ENCODE results near the gene FAM174C.
A peak's percentile ranks its signal among the peaks of the same experiment; 100 is the strongest.
"Not testable (repeated sequence)": the region's sequence is repeated elsewhere in the genome, so short reads cannot be mapped to it uniquely, and the experiment has no call there.

FAM174C gene

DNA sequence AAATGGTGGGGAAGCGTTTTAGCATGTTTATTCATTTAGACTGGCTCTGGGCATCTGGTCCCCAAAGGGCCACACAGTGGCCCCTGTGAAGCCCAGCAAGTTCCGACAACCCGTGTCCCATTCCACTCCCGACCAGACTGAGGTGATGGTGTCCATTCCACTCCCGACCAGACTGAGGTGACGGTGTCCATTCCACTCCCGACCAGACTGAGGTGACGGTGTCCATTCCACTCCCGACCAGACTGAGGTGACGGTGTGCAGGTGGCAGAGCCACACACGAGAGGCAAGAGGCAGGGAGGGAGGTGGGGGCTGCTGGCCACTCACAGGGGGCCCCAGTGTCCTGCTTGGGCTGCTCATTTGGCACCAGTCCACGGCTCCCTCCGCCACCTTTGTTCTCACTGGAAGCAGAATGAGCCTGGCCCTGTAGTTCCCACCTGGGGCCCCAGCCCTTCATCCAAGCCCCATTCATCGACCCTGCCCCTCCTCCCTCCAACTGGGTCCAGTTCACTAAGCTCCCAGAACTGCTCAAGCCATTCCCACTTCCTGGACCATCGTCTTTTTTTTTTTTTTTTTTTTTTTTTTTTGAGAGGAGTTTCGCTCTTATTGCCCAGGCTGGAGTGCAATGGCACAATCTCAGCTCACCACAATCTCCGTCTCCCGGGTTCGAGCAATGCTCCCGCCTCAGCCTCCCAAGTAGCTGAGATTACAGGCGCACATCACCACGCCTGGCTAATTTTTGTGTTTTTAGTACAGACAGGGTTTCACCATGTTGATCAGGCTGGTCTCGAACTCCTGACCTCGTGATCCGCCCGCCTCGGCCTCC lies 28.9 kb upstream of the FAM174C start:
- not testable (repeated sequence) for H3K4ac ChIP-seq (ENCODE audit: low read depth, low read length); H3K4me3 ChIP-seq (ENCODE audit: low read depth, low read length); H2BK120ac ChIP-seq (ENCODE audit: insufficient read depth, low read length, poor library complexity); H4K8ac ChIP-seq (ENCODE audit: low read depth, low read length); H3K27me3 ChIP-seq (ENCODE audit: insufficient read depth, low read length); H3K14ac ChIP-seq (ENCODE audit: low read length); DNase-seq; H3K9me3 ChIP-seq (ENCODE audit: insufficient read depth, low read depth, low read length); H4K12ac ChIP-seq (ENCODE audit: low read depth, low read length); H3K27ac ChIP-seq (ENCODE audit: low read depth, low read length); H2BK5ac ChIP-seq (ENCODE audit: low read depth, low read length, poor library complexity); H3K4me2 ChIP-seq (ENCODE audit: low read length); H3K18ac ChIP-seq (ENCODE audit: low read length); H4K91ac ChIP-seq (ENCODE audit: low read depth, low read length); H2AFZ ChIP-seq (ENCODE audit: insufficient read depth, low read length, poor library complexity); H2AK5ac ChIP-seq (ENCODE audit: low read length); H2BK12ac ChIP-seq (ENCODE audit: low read length); H3K9ac ChIP-seq (ENCODE audit: low read length); H3K23ac ChIP-seq (ENCODE audit: low read length)
- no CpG with 5 or more reads among the region's 27 CpGs for WGBS (ENCODE audit: extremely low coverage, insufficient coverage, insufficient read length)
- peaks cover 23 to 27% of the 10 kb centered on the region in 2 experiments for H3K36me3 ChIP-seq (ENCODE audit: control insufficient read depth in 1 of 2, insufficient read depth in 2 of 2, low read length in 2 of 2)
- peaks cover 34% of the 10 kb centered on the region for H3K79me1 ChIP-seq (ENCODE audit: low read length)
- peaks cover 8 to 15% of the 10 kb centered on the region in 2 experiments for H3K4me1 ChIP-seq (ENCODE audit: control insufficient read depth in 1 of 2, insufficient read depth in 2 of 2, low read length in 2 of 2)
- peaks cover 28% of the 10 kb centered on the region for H3K79me2 ChIP-seq (ENCODE audit: control insufficient read depth, insufficient read depth, low read length, poor library complexity)

DNA sequence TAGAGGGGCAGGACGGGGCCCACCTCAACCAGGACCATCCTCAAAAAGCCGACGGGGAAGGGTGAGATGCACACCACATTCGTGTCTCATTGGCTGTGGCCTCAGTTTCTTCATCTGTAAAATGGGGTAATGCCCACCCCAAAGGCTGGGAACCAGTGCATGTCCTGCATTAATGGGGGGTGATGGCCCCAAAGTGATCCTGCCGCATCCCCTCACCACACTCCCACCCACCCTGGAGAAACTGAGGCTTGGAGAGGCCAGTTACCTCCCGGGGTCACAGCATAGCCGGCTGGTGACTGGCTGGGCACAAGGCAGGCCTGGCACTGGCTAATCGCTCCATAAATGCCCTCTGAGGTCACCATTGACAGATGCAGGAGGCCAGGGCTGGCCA lies 27.6 kb upstream of the FAM174C start:
- H2AK5ac ChIP-seq (ENCODE audit: low read length), result peak overlapping the region; percentile 49
- H3K36me3 ChIP-seq (ENCODE audit: control insufficient read depth in 1 of 2, insufficient read depth in 2 of 2, low read length in 2 of 2), result peaks cover 34 to 38% of the 10 kb centered on the region in 2 experiments
- H3K18ac ChIP-seq (ENCODE audit: low read length), result peak overlapping the region; percentile 97
- peak overlapping the region; percentile 20 for H3K4ac ChIP-seq (ENCODE audit: low read depth, low read length)
- H3K27me3 ChIP-seq (ENCODE audit: insufficient read depth, low read length), result no peaks in the 10 kb centered on the region
- H3K4me1 ChIP-seq (ENCODE audit: control insufficient read depth in 1 of 2, insufficient read depth in 2 of 2, low read length in 2 of 2), result peaks cover 12 to 13% of the 10 kb centered on the region in 2 experiments
- H2BK12ac ChIP-seq (ENCODE audit: low read length), result peak overlapping the region; percentile 46
- H2BK120ac ChIP-seq (ENCODE audit: insufficient read depth, low read length, poor library complexity), result peak overlapping the region; percentile 82
- no peak overlapping the region for H3K9ac ChIP-seq (ENCODE audit: low read length)
- H4K12ac ChIP-seq (ENCODE audit: low read depth, low read length), result no peak overlapping the region
- peaks cover 33% of the 10 kb centered on the region for H3K79me2 ChIP-seq (ENCODE audit: control insufficient read depth, insufficient read depth, low read length, poor library complexity)
- peak overlapping the region; percentile 89 for H4K8ac ChIP-seq (ENCODE audit: low read depth, low read length)
- H4K91ac ChIP-seq (ENCODE audit: low read depth, low read length), result peak overlapping the region; percentile 90
- H3K14ac ChIP-seq (ENCODE audit: low read length), result peak overlapping the region; percentile 86
- peaks cover 42% of the 10 kb centered on the region for H3K79me1 ChIP-seq (ENCODE audit: low read length)
- no CpG with 5 or more reads among the region's 8 CpGs for WGBS (ENCODE audit: extremely low coverage, insufficient coverage, insufficient read length)
- peak overlapping the region; percentile 74 for H2AFZ ChIP-seq (ENCODE audit: insufficient read depth, low read length, poor library complexity)
- H3K23ac ChIP-seq (ENCODE audit: low read length), result no peak overlapping the region
- H3K27ac ChIP-seq (ENCODE audit: low read depth, low read length), result peak overlapping the region; percentile 69
- H3K4me2 ChIP-seq (ENCODE audit: low read length), result peak overlapping the region; percentile 80
- no peak for DNase-seq
- peak overlapping the region; percentile 94 for H2BK5ac ChIP-seq (ENCODE audit: low read depth, low read length, poor library complexity)
- peak overlapping the region; percentile 37 for H3K4me3 ChIP-seq (ENCODE audit: low read depth, low read length)
- H3K9me3 ChIP-seq (ENCODE audit: insufficient read depth, low read depth, low read length), result no peaks in the 10 kb centered on the region

DNA sequence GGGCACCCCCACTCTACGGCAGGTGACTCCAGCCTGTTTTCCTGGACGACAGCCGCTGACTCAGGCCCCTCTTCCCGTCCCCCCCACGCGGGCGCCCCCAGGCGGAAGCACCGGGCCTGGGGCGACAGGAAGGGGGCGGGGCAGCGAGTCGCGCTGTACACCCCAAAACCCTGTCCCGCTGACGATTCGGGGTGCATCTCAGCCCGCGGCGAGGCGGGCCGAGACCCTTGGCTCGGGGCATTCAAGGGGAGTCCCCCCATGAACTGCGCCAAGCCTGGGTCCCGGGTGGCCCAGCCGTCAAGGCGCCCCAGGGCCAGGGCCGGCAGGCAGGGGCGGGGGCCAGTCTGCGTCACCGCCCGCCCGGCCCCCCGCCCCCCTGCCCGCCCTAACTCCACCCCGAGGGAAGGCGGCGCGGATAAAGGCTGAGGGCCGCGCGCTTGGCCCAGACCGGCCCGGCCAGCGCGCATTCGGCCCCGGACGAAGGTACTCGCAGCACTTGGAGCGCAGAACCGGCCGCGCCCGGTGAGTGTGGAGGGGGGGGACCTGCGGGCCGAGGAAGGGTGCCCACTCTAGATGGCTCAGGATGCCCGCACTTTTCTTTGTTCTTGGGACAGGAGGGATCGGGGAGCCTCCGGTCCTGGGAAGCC lies 27.1 kb upstream of the FAM174C start, which contains the start of gene MIDN:
MIDN (plus strand) TSS at position 445 of the 647 bp plus-strand sequence. CDS start 1,714 bp downstream, outside the sequence.
- Histone ChIP-seq H2AFZ (ENCODE audit: insufficient read depth, low read length, poor library complexity) (peak within 1 kb of the TSS; percentile 74), H3K79me1 (ENCODE audit: low read length) (peaks cover 43% of the 10 kb centered on the region), H4K8ac (ENCODE audit: low read depth, low read length) (peak within 1 kb of the TSS; percentile 92)

DNA sequence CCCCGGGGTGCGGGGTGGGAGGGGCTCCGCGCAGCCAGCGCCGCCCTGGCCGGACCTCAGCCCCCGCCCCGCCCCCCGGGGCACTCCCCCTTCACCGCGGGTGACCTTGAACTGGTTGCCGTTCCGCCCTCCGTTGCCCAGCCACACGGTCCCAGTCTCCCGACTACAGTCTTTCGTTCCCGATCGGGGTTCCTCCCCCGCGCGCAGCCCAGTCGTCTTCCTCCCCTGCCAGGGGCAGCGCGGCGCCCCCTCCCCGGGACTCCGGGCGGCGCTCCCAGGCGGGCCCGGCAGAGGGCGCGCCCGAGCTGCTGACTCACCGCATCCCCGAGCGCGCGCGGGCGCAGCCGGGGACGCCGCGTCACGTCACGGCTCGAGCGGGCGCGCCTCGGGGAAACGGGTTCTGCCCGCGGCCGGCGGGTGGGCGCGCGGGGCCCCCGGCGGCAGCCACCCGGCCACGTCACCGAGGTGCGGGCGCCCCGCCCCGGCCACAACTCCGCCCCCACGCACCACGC lies 26.5 kb upstream of the FAM174C start:
- Histone ChIP-seq H3K27me3 (ENCODE audit: insufficient read depth, low read length) (no peaks in the 10 kb centered on the region), H3K14ac (ENCODE audit: low read length) (peak overlapping the region; percentile 95), H2BK5ac (ENCODE audit: low read depth, low read length, poor library complexity) (peak overlapping the region; percentile 96), H3K36me3 (ENCODE audit: control insufficient read depth in 1 of 2, insufficient read depth in 2 of 2, low read length in 2 of 2) (peaks cover 45 to 48% of the 10 kb centered on the region in 2 experiments), H3K23ac (ENCODE audit: low read length) (no peak overlapping the region), H3K4me3 (ENCODE audit: low read depth, low read length) (peak overlapping the region; percentile 81), H3K27ac (ENCODE audit: low read depth, low read length) (peak overlapping the region; percentile 98), H3K18ac (ENCODE audit: low read length) (peak overlapping the region; percentile 95), H3K79me2 (ENCODE audit: control insufficient read depth, insufficient read depth, low read length, poor library complexity) (peaks cover 38% of the 10 kb centered on the region), H3K4me2 (ENCODE audit: low read length) (peak overlapping the region; percentile 61), H3K4ac (ENCODE audit: low read depth, low read length) (peak overlapping the region; percentile 80), H2BK120ac (ENCODE audit: insufficient read depth, low read length, poor library complexity) (peak overlapping the region; percentile 94), H4K91ac (ENCODE audit: low read depth, low read length) (peak overlapping the region; percentile 94), H2AK5ac (ENCODE audit: low read length) (peak overlapping the region; percentile 82), H3K79me1 (ENCODE audit: low read length) (peaks cover 43% of the 10 kb centered on the region), H4K12ac (ENCODE audit: low read depth, low read length) (peak overlapping the region; percentile 78), H4K8ac (ENCODE audit: low read depth, low read length) (peak overlapping the region; percentile 92), H3K9ac (ENCODE audit: low read length) (peak overlapping the region; percentile 86), H2AFZ (ENCODE audit: insufficient read depth, low read length, poor library complexity) (peak overlapping the region; percentile 56), H2BK12ac (ENCODE audit: low read length) (no peak overlapping the region), H3K4me1 (ENCODE audit: control insufficient read depth in 1 of 2, insufficient read depth in 2 of 2, low read length in 2 of 2) (peaks cover 16 to 17% of the 10 kb centered on the region in 2 experiments), H3K9me3 (ENCODE audit: insufficient read depth, low read depth, low read length) (no peaks in the 10 kb centered on the region)
- WGBS (ENCODE audit: extremely low coverage, insufficient coverage, insufficient read length), result no CpG with 5 or more reads among the region's 74 CpGs
- DNase-seq, result peak; percentile 65 to 85

More for the DNA sequence above, 27.1 kb upstream of the FAM174C start, which contains the start of gene MIDN:
- Histone ChIP-seq H3K4ac (ENCODE audit: low read depth, low read length) (peak within 1 kb of the TSS; percentile 80), H3K79me2 (ENCODE audit: control insufficient read depth, insufficient read depth, low read length, poor library complexity) (peaks cover 35% of the 10 kb centered on the region), H2AK5ac (ENCODE audit: low read length) (peak within 1 kb of the TSS; percentile 82), H3K14ac (ENCODE audit: low read length) (peak within 1 kb of the TSS; percentile 95), H3K9me3 (ENCODE audit: insufficient read depth, low read depth, low read length) (no peaks in the 10 kb centered on the region), H4K12ac (ENCODE audit: low read depth, low read length) (peak within 1 kb of the TSS; percentile 78), H3K36me3 (ENCODE audit: control insufficient read depth in 1 of 2, insufficient read depth in 2 of 2, low read length in 2 of 2) (peaks cover 40 to 43% of the 10 kb centered on the region in 2 experiments), H3K27ac (ENCODE audit: low read depth, low read length) (peak within 1 kb of the TSS; percentile 98), H3K9ac (ENCODE audit: low read length) (peak within 1 kb of the TSS; percentile 86), H2BK120ac (ENCODE audit: insufficient read depth, low read length, poor library complexity) (peak within 1 kb of the TSS; percentile 94), H3K4me1 (ENCODE audit: control insufficient read depth in 1 of 2, insufficient read depth in 2 of 2, low read length in 2 of 2) (peaks cover 15 to 16% of the 10 kb centered on the region in 2 experiments), H3K4me2 (ENCODE audit: low read length) (peak within 1 kb of the TSS; percentile 80), H2BK12ac (ENCODE audit: low read length) (peak within 1 kb of the TSS; percentile 52), H3K27me3 (ENCODE audit: insufficient read depth, low read length) (no peaks in the 10 kb centered on the region), H3K4me3 (ENCODE audit: low read depth, low read length) (peak within 1 kb of the TSS; percentile 81), H4K91ac (ENCODE audit: low read depth, low read length) (peak within 1 kb of the TSS; percentile 94), H2BK5ac (ENCODE audit: low read depth, low read length, poor library complexity) (peak within 1 kb of the TSS; percentile 96), H3K18ac (ENCODE audit: low read length) (peak within 1 kb of the TSS; percentile 97), H3K23ac (ENCODE audit: low read length) (no peak within 1 kb of the TSS)
- peak; percentile 83 to 93 for DNase-seq
- WGBS (ENCODE audit: extremely low coverage, insufficient coverage, insufficient read length), result no CpG with 5 or more reads among the region's 60 CpGs

Measured in trophoblast cell (in vitro differentiated cells and primary cell).